ENCODE measurements around the gene PDE7B. TPM values are rescaled to one million over a fixed set of nuclear protein-coding genes. Genes with fewer than 3 reads are reported as not detected.

The PDE7B gene
- total RNA-seq, 1 experiment from 2014 or later = 0.03 TPM

DNA sequence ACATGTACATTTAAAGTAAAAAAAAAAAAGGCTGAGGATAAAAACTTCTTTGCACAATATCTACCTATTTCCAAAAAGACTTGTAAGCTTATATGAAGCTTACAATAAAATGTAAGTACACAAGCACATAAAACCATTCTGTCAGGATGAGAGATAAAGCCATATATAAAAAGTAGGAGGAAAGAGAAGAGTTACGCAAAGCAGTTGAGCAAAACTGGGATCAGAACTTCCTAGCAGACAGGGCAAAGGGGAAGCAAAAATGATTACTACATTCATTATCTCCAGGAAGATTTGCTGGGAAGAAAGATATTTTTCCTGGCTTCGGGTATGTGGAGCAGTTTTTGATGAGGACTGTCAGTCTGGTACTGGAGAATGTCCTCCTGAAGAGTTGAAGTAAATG, 200.5 kb downstream of the PDE7B start:
- DNase-seq (ENCODE audit: low read depth, low spot score) (no peak), ATAC-seq (no peak)
- Histone ChIP-seq H3K27ac (ENCODE audit: low read length) (no peak overlapping the region), H3K27me3 (ENCODE audit: control insufficient read depth, insufficient read depth, low read length) (no peaks in the 10 kb centered on the region), H3K9me3 (ENCODE audit: control insufficient read depth, insufficient read depth, low read depth, low read length) (no peaks in the 10 kb centered on the region), H3K36me3 (ENCODE audit: control insufficient read depth, insufficient read depth, low read length) (no peaks in the 10 kb centered on the region), H3K4me1 (ENCODE audit: control insufficient read depth, insufficient read depth, low read length) (no peaks in the 10 kb centered on the region), H3K4me3 (ENCODE audit: low read depth in 2 of 2, low read length in 2 of 2) (no peak overlapping the region)
- no peak for TF ChIP-seq TCF7L2 (IDR thresholded peaks at IDR 0.05; ENCODE audit: low read depth, low read length)
- TF ChIP-seq SIN3A (IDR thresholded peaks at IDR 0.05; ENCODE audit: borderline replicate concordance, insufficient read depth, low read depth, low read length) = no peak
- no peak for TF ChIP-seq POLR2AphosphoS5 (IDR thresholded peaks at IDR 0.05; ENCODE audit: low read depth, low read length)
- TF ChIP-seq, protein P1, sequence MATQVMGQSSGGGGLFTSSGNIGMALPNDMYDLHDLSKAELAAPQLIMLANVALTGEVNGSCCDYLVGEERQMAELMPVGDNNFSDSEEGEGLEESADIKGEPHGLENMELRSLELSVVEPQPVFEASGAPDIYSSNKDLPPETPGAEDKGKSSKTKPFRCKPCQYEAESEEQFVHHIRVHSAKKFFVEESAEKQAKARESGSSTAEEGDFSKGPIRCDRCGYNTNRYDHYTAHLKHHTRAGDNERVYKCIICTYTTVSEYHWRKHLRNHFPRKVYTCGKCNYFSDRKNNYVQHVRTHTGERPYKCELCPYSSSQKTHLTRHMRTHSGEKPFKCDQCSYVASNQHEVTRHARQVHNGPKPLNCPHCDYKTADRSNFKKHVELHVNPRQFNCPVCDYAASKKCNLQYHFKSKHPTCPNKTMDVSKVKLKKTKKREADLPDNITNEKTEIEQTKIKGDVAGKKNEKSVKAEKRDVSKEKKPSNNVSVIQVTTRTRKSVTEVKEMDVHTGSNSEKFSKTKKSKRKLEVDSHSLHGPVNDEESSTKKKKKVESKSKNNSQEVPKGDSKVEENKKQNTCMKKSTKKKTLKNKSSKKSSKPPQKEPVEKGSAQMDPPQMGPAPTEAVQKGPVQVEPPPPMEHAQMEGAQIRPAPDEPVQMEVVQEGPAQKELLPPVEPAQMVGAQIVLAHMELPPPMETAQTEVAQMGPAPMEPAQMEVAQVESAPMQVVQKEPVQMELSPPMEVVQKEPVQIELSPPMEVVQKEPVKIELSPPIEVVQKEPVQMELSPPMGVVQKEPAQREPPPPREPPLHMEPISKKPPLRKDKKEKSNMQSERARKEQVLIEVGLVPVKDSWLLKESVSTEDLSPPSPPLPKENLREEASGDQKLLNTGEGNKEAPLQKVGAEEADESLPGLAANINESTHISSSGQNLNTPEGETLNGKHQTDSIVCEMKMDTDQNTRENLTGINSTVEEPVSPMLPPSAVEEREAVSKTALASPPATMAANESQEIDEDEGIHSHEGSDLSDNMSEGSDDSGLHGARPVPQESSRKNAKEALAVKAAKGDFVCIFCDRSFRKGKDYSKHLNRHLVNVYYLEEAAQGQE (IDR thresholded peaks at IDR 0.05; ENCODE audit: insufficient read depth in 1 of 2, low read depth in 2 of 2, low read length in 1 of 2) = no peak
- TF ChIP-seq, protein P2, sequence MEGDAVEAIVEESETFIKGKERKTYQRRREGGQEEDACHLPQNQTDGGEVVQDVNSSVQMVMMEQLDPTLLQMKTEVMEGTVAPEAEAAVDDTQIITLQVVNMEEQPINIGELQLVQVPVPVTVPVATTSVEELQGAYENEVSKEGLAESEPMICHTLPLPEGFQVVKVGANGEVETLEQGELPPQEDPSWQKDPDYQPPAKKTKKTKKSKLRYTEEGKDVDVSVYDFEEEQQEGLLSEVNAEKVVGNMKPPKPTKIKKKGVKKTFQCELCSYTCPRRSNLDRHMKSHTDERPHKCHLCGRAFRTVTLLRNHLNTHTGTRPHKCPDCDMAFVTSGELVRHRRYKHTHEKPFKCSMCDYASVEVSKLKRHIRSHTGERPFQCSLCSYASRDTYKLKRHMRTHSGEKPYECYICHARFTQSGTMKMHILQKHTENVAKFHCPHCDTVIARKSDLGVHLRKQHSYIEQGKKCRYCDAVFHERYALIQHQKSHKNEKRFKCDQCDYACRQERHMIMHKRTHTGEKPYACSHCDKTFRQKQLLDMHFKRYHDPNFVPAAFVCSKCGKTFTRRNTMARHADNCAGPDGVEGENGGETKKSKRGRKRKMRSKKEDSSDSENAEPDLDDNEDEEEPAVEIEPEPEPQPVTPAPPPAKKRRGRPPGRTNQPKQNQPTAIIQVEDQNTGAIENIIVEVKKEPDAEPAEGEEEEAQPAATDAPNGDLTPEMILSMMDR (IDR thresholded peaks at IDR 0.05) = no peak
- BruUV-seq (replicated peaks) = no TSS peak
- intact Hi-C loops (cut with micrococcal nuclease; ENCODE audit: unreplicated experiment) = no loop called here
- in situ Hi-C loops (cut with HindIII; ENCODE audit: low pct_unique_long_range_greater_than_20kb, low sequenced_read_pairs) = no loop called here
- ChIA-PET CTCF (no interaction called here), POLR2A (no interaction called here)

DNA sequence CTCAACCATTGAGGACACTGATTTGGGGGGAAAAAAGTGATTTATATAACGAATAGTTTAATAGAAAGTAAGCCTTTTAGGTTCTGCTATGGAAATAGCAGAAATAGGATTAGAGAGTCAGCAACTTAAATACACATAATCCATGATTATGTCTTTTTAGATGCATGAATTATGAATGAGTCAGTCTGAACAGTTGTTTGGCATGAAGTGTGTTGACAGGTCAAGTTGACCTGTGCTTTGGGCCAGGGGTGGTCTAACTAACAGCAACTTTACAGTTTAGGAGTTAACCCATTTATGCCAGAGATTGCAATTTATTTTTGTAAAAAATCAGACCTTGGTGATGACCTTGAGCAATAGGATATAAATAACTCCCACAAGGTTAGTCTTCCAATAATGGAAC, 207.4 kb downstream of the PDE7B start:
- intact Hi-C loops (cut with micrococcal nuclease; ENCODE audit: unreplicated experiment) = no loop called here
- ATAC-seq (no peak), DNase-seq (ENCODE audit: low read depth, low spot score) (no peak)

More for the DNA sequence above, 207.4 kb downstream of the PDE7B start:
- no TSS peak for BruUV-seq (replicated peaks)
- in situ Hi-C loops (cut with HindIII; ENCODE audit: low pct_unique_long_range_greater_than_20kb, low sequenced_read_pairs) = no loop called here
- TF ChIP-seq, protein P1 (IDR thresholded peaks at IDR 0.05; ENCODE audit: insufficient read depth in 1 of 2, low read depth in 2 of 2, low read length in 1 of 2) = no peak
- TF ChIP-seq, protein P2 (IDR thresholded peaks at IDR 0.05) = no peak
- TF ChIP-seq POLR2AphosphoS5 (IDR thresholded peaks at IDR 0.05; ENCODE audit: low read depth, low read length) = no peak
- no peak for TF ChIP-seq TCF7L2 (IDR thresholded peaks at IDR 0.05; ENCODE audit: low read depth, low read length)
- TF ChIP-seq SIN3A (IDR thresholded peaks at IDR 0.05; ENCODE audit: borderline replicate concordance, insufficient read depth, low read depth, low read length) = no peak
- POLR2A ChIA-PET = no interaction called here
- CTCF ChIA-PET = no interaction called here
- Histone ChIP-seq H3K4me1 (ENCODE audit: control insufficient read depth, insufficient read depth, low read length) (no peaks in the 10 kb centered on the region), H3K4me3 (ENCODE audit: low read depth in 2 of 2, low read length in 2 of 2) (no peak overlapping the region), H3K27me3 (ENCODE audit: control insufficient read depth, insufficient read depth, low read length) (no peaks in the 10 kb centered on the region), H3K27ac (ENCODE audit: low read length) (no peak overlapping the region), H3K9me3 (ENCODE audit: control insufficient read depth, insufficient read depth, low read depth, low read length) (no peaks in the 10 kb centered on the region), H3K36me3 (ENCODE audit: control insufficient read depth, insufficient read depth, low read length) (no peaks in the 10 kb centered on the region)

All from Panc1 (cell line).